ENCODE results near the gene HOXD12. TPM values are rescaled to one million over a fixed set of nuclear protein-coding genes. Genes with fewer than 3 reads are reported as not detected.

The HOXD12 gene
- total RNA-seq, 2 experiments from 2014 or later = 0.25 TPM; not detected in 1

- no peak overlapping the region for H2AFZ ChIP-seq (ENCODE audit: low read length)
- no peak overlapping the region for H3K4me2 ChIP-seq (ENCODE audit: low read length)
- no peaks in the 10 kb centered on the region for H3K4me1 ChIP-seq (ENCODE audit: insufficient read depth, low read length, poor library complexity, severe bottlenecking)
- TF ChIP-seq EZH2phosphoT487 (IDR thresholded peaks at IDR 0.05; ENCODE audit: borderline replicate concordance, low read depth, low read length) = no peak
- TF ChIP-seq, protein P1, sequence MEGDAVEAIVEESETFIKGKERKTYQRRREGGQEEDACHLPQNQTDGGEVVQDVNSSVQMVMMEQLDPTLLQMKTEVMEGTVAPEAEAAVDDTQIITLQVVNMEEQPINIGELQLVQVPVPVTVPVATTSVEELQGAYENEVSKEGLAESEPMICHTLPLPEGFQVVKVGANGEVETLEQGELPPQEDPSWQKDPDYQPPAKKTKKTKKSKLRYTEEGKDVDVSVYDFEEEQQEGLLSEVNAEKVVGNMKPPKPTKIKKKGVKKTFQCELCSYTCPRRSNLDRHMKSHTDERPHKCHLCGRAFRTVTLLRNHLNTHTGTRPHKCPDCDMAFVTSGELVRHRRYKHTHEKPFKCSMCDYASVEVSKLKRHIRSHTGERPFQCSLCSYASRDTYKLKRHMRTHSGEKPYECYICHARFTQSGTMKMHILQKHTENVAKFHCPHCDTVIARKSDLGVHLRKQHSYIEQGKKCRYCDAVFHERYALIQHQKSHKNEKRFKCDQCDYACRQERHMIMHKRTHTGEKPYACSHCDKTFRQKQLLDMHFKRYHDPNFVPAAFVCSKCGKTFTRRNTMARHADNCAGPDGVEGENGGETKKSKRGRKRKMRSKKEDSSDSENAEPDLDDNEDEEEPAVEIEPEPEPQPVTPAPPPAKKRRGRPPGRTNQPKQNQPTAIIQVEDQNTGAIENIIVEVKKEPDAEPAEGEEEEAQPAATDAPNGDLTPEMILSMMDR (conservative IDR thresholded peaks at IDR 0.05; ENCODE audit: low read length) = no peak
- H4K20me1 ChIP-seq (ENCODE audit: insufficient read depth, low read length) = no peaks in the 10 kb centered on the region
- no peak overlapping the region for H3K4me3 ChIP-seq (ENCODE audit: low read depth, low read length, poor library complexity, severe bottlenecking)
- H3K9me2 ChIP-seq (ENCODE audit: insufficient read depth, low read length) = no peaks in the 10 kb centered on the region
- no peaks in the 10 kb centered on the region for H3K9me3 ChIP-seq (ENCODE audit: low read length)
- H3K36me3 ChIP-seq (ENCODE audit: insufficient read depth, low read length) = no peaks in the 10 kb centered on the region
- BruUV-seq (replicated peaks) = no TSS peak
- intact Hi-C loops (cut with micrococcal nuclease; ENCODE audit: unreplicated experiment) = no loop called here
- no peak overlapping the region for H3K27ac ChIP-seq (ENCODE audit: low read depth, low read length, poor library complexity, severe bottlenecking)
- DNase-seq (ENCODE audit: low spot score) = no peak
- ChIA-PET CTCF (ENCODE audit: unreplicated experiment) (no interaction called here), POLR2A (no interaction called here)
- H3K79me2 ChIP-seq (ENCODE audit: insufficient read depth, low read depth, low read length) = no peaks in the 10 kb centered on the region
These were observed 47.7 kb downstream of the HOXD12 start for GRCh38 chr2:176147210-176147799.

GRCh38 chr2:176147800-176148496 is 48.4 kb downstream of the HOXD12 start:
- POLR2A ChIA-PET = no interaction called here
- CTCF ChIA-PET (ENCODE audit: unreplicated experiment) = no interaction called here
- TF ChIP-seq EZH2phosphoT487 (IDR thresholded peaks at IDR 0.05; ENCODE audit: borderline replicate concordance, low read depth, low read length) = no peak
- TF ChIP-seq, protein P1 (conservative IDR thresholded peaks at IDR 0.05; ENCODE audit: low read length) = no peak

GRCh38 chr2:176148751-176149421 is 49.3 kb downstream of the HOXD12 start:
- intact Hi-C loops (cut with micrococcal nuclease; ENCODE audit: unreplicated experiment) = no loop called here
- H3K79me2 ChIP-seq (ENCODE audit: insufficient read depth, low read depth, low read length) = no peaks in the 10 kb centered on the region
- ChIA-PET CTCF (ENCODE audit: unreplicated experiment) (no interaction called here), POLR2A (no interaction called here)
- TF ChIP-seq EZH2phosphoT487 (IDR thresholded peaks at IDR 0.05; ENCODE audit: borderline replicate concordance, low read depth, low read length) = no peak
- TF ChIP-seq, protein P1 (conservative IDR thresholded peaks at IDR 0.05; ENCODE audit: low read length) = no peak
- no peaks in the 10 kb centered on the region for H4K20me1 ChIP-seq (ENCODE audit: insufficient read depth, low read length)
- H3K4me2 ChIP-seq (ENCODE audit: low read length) = no peak overlapping the region
- no peaks in the 10 kb centered on the region for H3K36me3 ChIP-seq (ENCODE audit: insufficient read depth, low read length)
- H3K9me3 ChIP-seq (ENCODE audit: low read length) = no peaks in the 10 kb centered on the region
- no peak overlapping the region for H3K27ac ChIP-seq (ENCODE audit: low read depth, low read length, poor library complexity, severe bottlenecking)
- no peak for DNase-seq (ENCODE audit: low spot score)
- H3K4me3 ChIP-seq (ENCODE audit: low read depth, low read length, poor library complexity, severe bottlenecking) = no peak overlapping the region
- no peaks in the 10 kb centered on the region for H3K4me1 ChIP-seq (ENCODE audit: insufficient read depth, low read length, poor library complexity, severe bottlenecking)
- no TSS peak for BruUV-seq (replicated peaks)
- no peaks in the 10 kb centered on the region for H3K9me2 ChIP-seq (ENCODE audit: insufficient read depth, low read length)
- H2AFZ ChIP-seq (ENCODE audit: low read length) = no peak overlapping the region

More at GRCh38 chr2:176147800-176148496, 48.4 kb downstream of the HOXD12 start:
- no peak overlapping the region for H3K4me2 ChIP-seq (ENCODE audit: low read length)
- no peak overlapping the region for H2AFZ ChIP-seq (ENCODE audit: low read length)
- H4K20me1 ChIP-seq (ENCODE audit: insufficient read depth, low read length) = no peaks in the 10 kb centered on the region
- H3K27ac ChIP-seq (ENCODE audit: low read depth, low read length, poor library complexity, severe bottlenecking) = no peak overlapping the region
- no TSS peak for BruUV-seq (replicated peaks)
- no peak for DNase-seq (ENCODE audit: low spot score)
- no peaks in the 10 kb centered on the region for H3K4me1 ChIP-seq (ENCODE audit: insufficient read depth, low read length, poor library complexity, severe bottlenecking)
- H3K9me2 ChIP-seq (ENCODE audit: insufficient read depth, low read length) = no peaks in the 10 kb centered on the region
- H3K4me3 ChIP-seq (ENCODE audit: low read depth, low read length, poor library complexity, severe bottlenecking) = no peak overlapping the region
- no peaks in the 10 kb centered on the region for H3K79me2 ChIP-seq (ENCODE audit: insufficient read depth, low read depth, low read length)
- intact Hi-C loops (cut with micrococcal nuclease; ENCODE audit: unreplicated experiment) = no loop called here
- no peaks in the 10 kb centered on the region for H3K36me3 ChIP-seq (ENCODE audit: insufficient read depth, low read length)
- no peaks in the 10 kb centered on the region for H3K9me3 ChIP-seq (ENCODE audit: low read length)

All from OCI-LY7 (cell line).